NCI-H1436 treated with DMSO at 0.1 percent for 48 hours (cell line): ENCODE data around the gene OR2A12.
"Not testable (repeated sequence)": the region's sequence is repeated elsewhere in the genome, so short reads cannot be mapped to it uniquely, and the experiment has no call there.

ENCODE experiments used
- DNase-seq: peaks from one replicate; lab custom pipeline; 2025; lab: John Stamatoyannopoulos, UW

The OR2A12 gene

DNA sequence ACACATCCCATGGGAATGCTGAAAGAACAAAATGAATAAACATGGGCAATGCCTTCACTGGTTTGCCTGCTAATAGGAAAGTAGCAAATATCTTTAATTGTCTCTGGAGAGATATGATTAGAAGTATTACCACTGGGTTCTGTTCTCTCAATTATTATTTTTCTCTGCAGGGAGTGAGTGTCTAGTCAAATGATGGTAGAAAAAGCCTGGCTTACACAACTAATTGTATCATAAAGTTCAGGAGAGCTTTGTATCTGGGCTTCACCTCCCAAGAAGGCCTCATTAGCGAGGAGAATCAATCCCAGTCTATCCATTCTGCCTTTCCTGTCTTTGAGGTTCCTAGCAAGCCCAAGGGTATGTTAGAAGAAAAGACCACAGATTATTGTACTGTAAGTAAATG is 36.8 kb downstream of the OR2A12 start, which contains the start of gene OR2A14:
OR2A14 (plus strand) TSS at position 301 of the 400 bp plus-strand sequence. CDS start 5,937 bp downstream, outside the sequence.
- DNase-seq: no peak

DNA sequence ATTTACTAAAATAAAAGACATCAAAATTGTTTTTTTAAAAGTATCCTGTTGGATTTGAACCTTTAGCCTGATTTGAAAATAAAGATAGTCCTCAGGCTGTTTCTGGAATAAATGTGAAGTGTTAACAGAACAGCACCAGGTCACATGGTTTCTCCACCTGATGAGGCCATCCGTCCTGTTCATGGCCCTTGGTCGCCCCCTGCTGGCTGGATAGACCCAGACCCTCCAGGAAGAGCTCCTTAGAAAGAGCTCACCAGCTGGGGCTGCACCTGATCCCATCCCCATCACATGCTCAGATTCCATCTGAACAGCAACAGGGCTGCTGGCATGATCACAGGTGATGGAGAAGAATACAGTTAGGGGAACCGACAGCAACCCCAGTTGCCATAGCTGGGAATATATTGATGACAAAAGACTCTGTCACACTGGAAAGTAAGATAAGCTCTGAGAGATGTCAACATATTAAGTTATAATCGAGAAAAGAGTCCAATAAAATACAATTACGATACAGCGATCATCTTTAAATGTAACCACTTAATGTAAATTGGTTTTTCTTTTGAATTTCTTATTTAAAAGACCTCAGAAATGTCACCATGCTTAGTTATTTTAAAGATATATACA is 41.7 kb downstream of the OR2A12 start:
- DNase-seq: peak; percentile 40

DNA sequence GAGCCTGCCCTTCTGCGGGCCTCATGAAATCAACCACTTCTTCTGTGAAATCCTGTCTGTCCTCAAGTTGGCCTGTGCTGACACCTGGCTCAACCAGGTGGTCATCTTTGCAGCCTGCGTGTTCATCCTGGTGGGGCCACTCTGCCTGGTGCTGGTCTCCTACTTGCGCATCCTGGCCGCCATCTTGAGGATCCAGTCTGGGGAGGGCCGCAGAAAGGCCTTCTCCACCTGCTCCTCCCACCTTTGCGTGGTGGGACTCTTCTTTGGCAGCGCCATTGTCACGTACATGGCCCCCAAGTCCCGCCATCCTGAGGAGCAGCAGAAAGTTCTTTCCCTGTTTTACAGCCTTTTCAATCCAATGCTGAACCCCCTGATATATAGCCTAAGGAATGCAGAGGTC is 43.5 kb downstream of the OR2A12 start:
- DNase-seq: not testable (repeated sequence)

DNA sequence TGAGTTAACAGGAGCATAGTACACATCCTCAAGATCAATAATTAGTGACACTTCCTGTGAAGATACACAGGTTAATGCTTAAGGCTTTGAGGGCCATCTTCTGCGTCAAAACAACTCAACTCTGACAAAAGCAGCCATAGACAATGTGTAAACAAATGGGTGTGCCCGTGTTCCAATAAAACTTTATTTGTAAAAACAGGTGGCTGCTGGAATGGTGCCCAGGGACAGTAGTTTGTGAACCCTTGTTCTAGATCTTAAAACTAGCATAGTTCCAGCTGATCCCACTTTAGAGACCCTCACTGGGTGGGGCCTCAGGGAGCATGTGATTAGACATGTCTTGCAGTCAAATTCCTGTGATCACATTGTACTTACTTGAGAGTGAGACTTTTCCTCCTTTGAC is 44.7 kb downstream of the OR2A12 start:
- DNase-seq: no peak

DNA sequence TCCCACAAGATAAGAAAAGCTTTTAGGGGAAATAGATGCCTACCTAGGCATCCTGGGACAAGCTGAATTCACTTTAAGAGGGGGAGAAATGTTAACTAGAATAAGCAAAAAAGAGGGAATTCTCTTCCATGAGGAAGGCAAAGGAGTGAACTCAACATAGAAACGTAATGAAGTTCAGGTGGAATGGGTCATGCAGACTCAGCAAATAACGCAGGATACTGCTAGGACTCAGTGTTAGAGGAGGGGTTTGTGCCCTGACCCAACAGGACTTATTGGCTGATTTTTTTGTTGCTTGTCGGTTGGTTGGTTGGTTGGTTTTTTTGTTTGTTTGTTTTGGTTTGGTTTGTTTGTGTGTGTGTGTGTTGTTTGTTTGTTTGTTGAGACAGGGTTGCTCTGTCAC is 46.2 kb downstream of the OR2A12 start:
- DNase-seq: no peak

DNA sequence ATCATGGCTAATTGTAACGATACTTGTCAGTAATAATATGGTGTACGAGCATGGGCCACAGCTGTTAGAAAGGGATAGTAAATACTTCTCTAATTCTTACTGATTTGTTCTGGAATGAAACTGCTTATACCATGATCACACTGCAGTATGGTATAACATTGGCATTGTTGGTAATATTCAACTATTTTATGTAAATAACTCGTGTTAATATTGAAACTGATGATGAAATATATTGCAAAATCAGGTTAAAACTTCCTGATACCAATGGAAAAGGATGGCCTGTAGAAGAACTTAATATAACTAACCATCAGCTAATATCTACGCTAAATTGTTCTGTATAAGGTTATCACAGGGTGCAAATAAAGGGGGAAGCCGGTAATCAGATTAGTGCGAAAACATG is 47.2 kb downstream of the OR2A12 start:
- no peak for DNase-seq

DNA sequence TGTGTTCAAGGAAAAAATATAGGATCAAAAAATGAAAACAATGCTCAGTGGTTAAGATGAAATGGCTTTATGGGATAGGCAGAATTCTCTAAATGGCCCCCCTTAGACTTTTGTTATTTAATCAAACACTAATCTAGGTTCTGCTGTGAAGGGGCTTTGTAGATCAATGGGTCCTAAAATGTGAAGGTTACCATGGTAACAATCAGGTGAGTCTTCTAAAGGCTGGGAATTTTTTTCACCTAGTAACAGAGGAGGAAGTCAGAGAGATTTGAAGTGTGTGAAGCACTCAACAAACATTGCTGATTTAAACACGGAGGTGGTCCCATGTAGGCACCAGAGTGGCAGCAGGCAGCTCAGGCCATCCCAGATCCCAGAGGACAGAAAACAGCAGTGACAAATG is 48.0 kb downstream of the OR2A12 start:
- no peak for DNase-seq

DNA sequence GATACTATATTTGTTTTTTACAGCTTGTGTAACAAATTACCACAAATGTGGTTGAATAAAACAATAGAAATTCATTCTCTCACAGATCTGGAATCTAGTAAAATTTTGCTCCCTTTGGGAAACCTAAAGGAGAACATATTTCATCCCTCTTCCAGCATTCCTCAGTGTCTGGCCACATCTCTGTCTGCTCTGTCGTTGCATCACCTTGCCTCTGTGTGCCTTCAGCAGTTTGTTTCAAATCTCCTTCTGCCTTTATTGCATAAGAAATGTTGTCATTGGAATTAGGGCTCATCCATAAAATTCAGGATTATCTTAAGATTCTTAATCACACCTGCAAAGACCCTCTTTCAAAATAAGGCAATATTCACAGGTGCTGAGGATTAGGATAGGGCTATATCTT is 51.4 kb downstream of the OR2A12 start:
- no peak for DNase-seq

DNA sequence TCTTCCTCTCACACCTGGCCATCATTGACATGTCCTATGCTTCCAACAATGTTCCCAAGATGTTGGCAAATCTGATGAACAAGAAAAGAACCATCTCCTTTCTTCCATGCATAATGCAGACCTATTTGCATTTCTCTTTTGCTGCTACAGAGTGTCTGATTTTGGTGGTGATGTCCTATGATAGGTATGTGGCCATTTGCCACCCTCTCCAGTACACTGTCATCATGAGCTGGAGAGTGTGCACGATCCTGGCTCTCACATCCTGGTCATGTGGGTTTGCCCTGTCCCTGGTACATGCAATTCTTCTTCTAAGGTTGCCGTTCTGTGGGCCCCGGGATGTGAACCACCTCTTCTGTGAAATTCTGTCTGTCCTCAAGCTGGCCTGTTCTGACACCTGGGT is 56.1 kb downstream of the OR2A12 start:
- DNase-seq: no peak

DNA sequence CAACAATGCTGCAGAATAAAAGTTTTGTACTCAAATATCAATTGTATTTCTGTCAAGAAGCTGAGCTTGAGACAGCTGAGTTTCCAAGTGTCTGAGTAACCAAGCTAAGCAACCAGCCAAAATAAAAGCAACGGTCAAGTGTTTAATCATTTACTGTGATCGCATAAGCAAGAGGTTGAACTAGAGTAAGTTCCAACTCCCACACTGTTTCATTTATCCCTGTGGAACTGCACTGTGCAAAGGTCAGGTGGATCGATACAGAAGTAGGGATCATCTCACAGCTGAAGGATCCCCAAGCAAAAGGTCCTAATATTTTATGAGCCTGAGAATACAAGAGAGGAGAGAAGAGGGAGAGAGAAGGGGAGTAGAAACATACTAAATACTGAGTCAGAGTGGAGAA is 58.3 kb downstream of the OR2A12 start:
- DNase-seq: no peak

GRCh38 chr7:144148224-144148827 is 62.2 kb downstream of the OR2A12 start:
- DNase-seq: no peak
